HG02798 (cell line): Measurements from ENCODE around the gene ANTKMT.

Experiments
- ATAC-seq: cut with Tn5 transposase; IDR thresholded peaks from one replicate; pipeline ENCODE4 v1.9.1; 2021; ENCODE audit warnings: mild to moderate bottlenecking; ENCODE audit not compliant: unreplicated experiment, poor library complexity

Gene ANTKMT

GRCh38 chr16:720990-721764 lies at the start of gene ANTKMT:
Gene ANTKMT (plus strand): TSS chr16:721146. CDS start chr16:721275, 129 bp downstream.
- peak; percentile 76 for ATAC-seq

GRCh38 chr16:671353-672131 lies 49.4 kb upstream of the ANTKMT start:
- no peak for ATAC-seq

GRCh38 chr16:672371-672770 lies 48.6 kb upstream of the ANTKMT start:
- ATAC-seq: no peak

DNA sequence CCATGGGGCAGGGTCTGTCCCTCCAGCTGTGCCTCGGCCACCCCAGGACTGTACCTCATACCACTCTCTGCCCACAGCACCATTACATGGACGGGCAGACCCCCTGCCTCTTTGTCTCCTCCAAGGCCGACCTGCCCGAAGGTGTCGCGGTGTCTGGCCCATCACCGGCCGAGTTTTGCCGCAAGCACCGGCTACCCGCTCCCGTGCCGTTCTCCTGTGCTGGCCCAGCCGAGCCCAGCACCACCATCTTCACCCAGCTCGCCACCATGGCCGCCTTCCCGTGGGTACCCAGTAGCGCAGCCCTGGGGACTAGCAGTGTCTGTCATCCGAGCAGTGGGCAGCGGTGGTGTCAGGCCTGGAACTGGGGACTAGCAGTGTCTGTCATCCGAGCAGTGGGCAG lies 48.1 kb upstream of the ANTKMT start:
- no peak for ATAC-seq

DNA sequence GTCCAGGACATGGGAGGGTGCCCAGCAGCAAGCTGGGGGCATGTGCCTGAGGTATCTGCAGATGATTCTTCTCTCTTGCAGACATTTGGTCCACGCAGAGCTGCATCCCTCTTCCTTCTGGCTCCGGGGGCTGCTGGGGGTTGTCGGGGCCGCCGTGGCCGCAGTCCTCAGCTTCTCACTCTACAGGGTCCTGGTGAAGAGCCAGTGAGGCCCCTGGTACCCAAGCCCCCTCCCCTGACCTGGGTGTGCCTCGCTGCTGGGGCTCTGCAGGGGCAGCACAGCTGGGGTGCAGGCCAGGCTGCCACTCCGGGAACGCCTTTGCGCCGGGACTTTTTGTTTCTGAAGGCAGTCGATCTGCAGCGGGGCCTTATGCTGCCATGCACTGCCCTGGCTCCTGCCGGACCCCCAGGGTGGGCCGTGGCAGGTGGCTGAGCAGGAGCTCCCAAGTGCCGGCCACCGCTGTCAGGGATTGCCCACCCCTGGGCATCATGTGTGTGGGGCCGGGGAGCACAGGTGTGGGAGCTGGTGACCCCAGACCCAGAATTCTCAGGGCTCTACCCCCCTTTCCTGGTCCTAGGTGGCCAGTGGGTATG lies 47.5 kb upstream of the ANTKMT start:
- no peak for ATAC-seq

DNA sequence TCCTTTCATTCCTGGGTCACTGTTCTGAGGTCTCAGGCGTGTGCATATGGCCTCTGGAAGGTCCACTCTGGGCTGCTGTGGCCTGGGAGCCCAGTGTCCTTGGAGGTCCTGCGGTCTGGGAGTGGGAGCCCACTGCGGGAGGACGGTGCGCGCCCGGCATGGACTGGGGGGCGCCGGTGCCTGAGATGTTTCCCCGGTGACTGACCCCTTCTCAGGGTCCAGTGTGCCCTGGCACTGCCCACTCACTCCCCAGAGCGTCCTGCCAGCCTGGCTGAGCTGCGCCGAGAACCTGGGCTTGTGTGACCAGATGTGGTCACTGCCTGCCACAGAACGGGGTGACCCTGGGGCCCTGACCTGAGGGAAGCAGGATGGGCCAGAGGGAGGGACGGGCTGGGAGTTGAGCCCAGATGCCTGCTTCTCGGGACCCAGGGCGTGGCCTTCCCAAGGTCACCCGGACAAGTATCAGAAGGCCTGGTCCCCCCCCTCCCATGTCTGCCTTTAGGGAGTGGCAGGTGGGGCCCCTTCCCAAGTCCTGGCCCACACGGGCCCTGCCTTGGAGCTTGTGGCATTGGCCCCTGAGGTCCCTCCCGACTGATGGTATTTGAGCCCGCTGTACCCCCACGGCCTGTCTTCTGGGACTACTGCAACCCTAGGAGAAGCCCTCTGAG lies 46.6 kb upstream of the ANTKMT start:
- ATAC-seq: no peak

DNA sequence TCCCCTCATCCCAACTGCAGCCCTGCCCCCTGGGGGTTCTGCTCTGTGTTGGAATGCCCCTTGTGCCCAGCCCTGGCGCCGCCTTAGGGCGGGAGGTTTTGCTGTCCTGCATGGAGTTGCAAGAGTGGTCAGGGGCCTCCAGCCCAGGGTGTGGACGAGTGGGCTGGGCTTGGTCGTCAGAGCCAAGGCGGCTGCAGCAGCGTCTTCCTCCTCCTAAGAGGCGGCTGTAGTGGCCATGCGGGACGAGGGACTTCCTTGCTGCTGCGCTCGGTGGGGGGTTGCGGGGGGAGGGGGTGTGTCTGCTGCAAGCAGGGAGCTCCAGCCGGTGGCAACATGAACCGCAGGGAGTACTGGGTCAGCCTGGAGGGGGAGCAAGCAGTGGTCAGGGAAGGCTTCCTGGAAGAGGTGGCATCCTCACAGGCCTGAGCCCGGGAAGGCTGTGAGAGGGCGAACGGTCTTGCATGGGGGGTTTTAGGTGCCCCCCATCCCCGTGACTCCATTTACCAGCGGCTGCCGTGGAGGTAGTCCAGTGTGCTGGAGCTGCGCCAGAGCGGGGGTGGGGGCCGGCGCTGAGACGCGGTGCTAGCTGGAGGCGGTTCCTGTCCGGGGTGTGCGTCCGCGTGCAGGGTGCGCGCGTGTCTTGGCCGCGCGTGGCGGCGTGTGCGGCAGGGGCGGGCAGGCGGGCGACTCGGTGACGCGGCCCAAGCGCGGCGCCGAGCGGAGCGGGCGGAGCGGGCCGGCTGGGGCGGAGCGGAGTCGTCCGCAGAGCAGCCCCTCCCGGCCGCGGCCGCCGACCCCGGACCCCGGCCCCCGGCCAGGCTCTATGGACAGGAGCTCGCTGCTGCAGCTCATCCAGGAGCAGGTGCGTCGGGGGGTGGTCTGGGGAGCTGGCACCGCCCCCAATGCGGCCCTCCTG lies 45.7 kb upstream of the ANTKMT start, which contains the start of gene RHBDL1:
TSS of gene RHBDL1 (plus strand) at position 704 of the 916 bp plus-strand sequence. CDS start at position 824, 120 bp downstream.
- ATAC-seq: no peak

DNA sequence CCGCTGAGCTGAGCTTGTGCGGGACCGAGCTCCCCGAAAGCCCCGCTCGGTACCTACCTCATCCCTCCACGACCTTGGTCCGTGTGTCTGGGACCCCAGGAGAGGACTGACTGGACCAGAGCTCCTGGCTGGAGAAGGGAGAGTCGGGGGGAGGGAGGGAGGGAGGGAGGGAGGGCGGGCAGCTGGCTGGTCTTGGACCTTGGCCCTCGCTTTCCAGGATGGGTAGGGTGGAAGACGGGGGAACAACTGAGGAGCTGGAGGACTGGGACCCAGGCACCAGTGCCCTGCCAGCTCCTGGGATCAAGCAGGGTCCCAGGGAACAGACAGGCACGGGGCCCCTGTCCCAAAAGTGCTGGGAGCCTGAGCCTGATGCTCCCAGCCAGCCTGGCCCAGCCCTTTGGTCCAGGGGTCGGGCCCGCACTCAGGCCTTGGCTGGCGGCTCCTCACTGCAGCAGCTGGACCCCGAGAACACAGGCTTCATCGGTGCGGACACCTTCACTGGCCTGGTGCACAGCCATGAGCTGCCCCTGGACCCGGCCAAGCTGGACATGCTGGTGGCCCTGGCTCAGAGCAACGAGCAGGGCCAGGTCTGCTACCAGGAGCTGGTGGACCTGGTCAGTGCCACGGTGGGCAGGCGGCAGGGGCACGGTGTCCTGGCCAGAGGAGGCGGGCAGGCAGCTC lies 44.9 kb upstream of the ANTKMT start:
- no peak for ATAC-seq

- no peak for ATAC-seq
Measured at GRCh38 chr16:676565-676902, 44.4 kb upstream of the ANTKMT start.

- ATAC-seq: no peak
Measured at GRCh38 chr16:676913-677312, 44.0 kb upstream of the ANTKMT start.

DNA sequence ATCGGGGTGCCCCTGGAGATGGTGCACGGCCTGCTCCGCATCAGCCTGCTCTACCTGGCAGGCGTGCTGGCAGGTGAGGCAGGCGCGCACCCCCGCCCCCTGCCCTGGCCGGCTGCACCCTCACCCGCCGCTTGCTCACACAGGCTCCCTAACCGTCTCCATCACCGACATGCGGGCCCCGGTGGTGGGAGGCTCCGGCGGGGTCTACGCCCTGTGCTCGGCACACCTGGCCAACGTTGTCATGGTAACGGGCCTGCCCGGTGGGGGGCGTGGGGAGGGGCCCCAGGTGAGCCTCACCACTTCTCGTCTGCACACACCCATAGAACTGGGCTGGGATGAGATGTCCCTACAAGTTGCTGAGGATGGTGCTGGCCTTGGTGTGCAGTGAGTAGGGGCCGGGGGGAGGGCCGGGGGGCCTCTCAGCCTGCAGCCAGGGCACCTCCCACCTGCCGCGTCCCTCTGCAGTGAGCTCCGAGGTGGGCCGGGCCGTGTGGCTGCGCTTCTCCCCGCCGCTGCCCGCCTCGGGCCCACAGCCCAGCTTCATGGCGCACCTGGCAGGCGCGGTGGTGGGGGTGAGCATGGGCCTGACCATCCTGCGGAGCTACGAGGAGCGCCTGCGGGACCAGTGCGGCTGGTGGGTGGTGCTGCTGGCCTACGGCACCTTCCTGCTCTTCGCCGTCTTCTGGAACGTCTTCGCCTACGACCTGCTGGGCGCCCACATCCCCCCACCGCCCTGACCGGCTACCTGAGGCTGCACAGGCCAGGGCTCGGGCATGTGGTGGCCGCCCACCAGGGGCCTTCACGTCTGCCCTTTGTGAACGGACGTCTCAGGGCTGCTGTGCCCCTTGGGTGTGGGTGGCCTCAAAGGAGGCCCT lies 43.4 kb upstream of the ANTKMT start:
- no peak for ATAC-seq

DNA sequence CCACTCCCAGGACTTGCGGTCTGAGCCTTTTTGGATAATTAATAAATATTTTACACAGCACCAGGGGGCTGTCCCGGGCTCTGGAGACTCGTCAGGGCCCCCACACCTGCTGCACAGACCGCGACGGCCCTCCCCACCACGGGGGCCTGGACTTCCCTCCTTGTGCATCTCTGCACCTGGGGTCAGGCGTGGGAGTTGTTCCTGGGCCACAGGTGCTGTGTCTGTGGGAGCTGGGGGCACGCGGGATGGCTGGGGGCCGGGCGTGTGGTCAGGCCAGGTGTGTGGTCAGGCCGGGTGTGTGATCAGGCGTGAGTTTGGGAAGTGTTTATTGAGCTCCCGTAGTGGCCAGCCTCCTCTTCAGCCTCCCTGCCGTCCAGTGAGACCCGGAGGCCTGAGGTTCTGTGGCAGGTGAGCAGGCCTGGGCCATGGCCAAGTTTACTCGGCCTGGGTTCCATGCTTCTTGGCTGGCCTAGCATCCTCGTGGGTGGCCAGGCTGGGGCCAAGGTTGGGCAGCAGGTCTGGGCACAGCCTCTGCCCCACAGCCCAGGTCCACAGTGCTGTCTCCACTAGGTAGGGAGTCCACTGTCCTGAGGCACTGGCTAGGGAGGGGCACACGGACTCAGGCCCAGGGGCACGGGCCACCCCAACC lies 42.6 kb upstream of the ANTKMT start:
- no peak for ATAC-seq

- ATAC-seq: no peak
Measured at GRCh38 chr16:678858-679813, 41.8 kb upstream of the ANTKMT start.

- ATAC-seq: peak; percentile 46
Measured at GRCh38 chr16:679814-680624, 40.9 kb upstream of the ANTKMT start, which contains the start of gene STUB1. Gene STUB1 (plus strand): TSS chr16:680410. CDS start chr16:680526, 116 bp downstream.

- ATAC-seq: no peak
Measured at GRCh38 chr16:680625-680945, 40.4 kb upstream of the ANTKMT start.
